Activated naive CD8-positive, alpha-beta T cell treated with anti-CD3 and anti-CD28 coated beads, Interleukin-2, amount 50 U/mL, for 16 hours (primary cell): ENCODE data around the gene CES5A.
"Not testable (repeated sequence)": the region's sequence is repeated elsewhere in the genome, so short reads cannot be mapped to it uniquely, and the experiment has no call there.

Source experiments
- DNase-seq: peaks from one replicate; pipeline ENCODE4 v3.0.0-alpha.2; 2020; ENCODE audit warnings: low read depth, low spot score

The CES5A gene

GRCh38 chr16:55875273-55875672, at the start of gene CES5A:
Gene CES5A (minus strand): TSS chr16:55875373. CDS start chr16:55875221, 152 bp downstream.
- no peak for DNase-seq

GRCh38 chr16:55922662-55923061, 47.5 kb upstream of the CES5A start:
- no peak for DNase-seq

GRCh38 chr16:55917373-55918160, 42.4 kb upstream of the CES5A start:
- DNase-seq, result no peak

- no peak for DNase-seq
These were observed 40.1 kb upstream of the CES5A start for GRCh38 chr16:55915096-55915827.

GRCh38 chr16:55914383-55914782, 39.2 kb upstream of the CES5A start:
- no peak for DNase-seq

- DNase-seq, result no peak
These were observed 38.5 kb upstream of the CES5A start for GRCh38 chr16:55913716-55914115.

- DNase-seq, result not testable (repeated sequence)
These were observed 37.9 kb upstream of the CES5A start for GRCh38 chr16:55913121-55913520.

GRCh38 chr16:55912022-55912421, 36.8 kb upstream of the CES5A start:
- DNase-seq, result no peak

- no peak for DNase-seq
These were observed 36.4 kb upstream of the CES5A start for GRCh38 chr16:55911616-55912015.

GRCh38 chr16:55909876-55910275, 34.7 kb upstream of the CES5A start:
- DNase-seq, result no peak

GRCh38 chr16:55908641-55909040, 33.5 kb upstream of the CES5A start:
- DNase-seq, result no peak

- DNase-seq, result no peak
These were observed 32.5 kb upstream of the CES5A start for GRCh38 chr16:55907661-55908060.

GRCh38 chr16:55906123-55906522, 30.9 kb upstream of the CES5A start:
- no peak for DNase-seq

- DNase-seq, result no peak
These were observed 30.5 kb upstream of the CES5A start for GRCh38 chr16:55905651-55906050.

- DNase-seq, result no peak
These were observed 26.5 kb upstream of the CES5A start for GRCh38 chr16:55901566-55902217.

GRCh38 chr16:55900616-55901393, 25.6 kb upstream of the CES5A start:
- DNase-seq, result no peak

- DNase-seq, result no peak
These were observed 24.7 kb upstream of the CES5A start for GRCh38 chr16:55899857-55900256.

- no peak for DNase-seq
These were observed 23.4 kb upstream of the CES5A start for GRCh38 chr16:55898592-55898991.

GRCh38 chr16:55892821-55893220, 17.6 kb upstream of the CES5A start:
- no peak for DNase-seq

GRCh38 chr16:55889518-55889917, 14.3 kb upstream of the CES5A start:
- DNase-seq, result no peak

- no peak for DNase-seq
These were observed 13.4 kb upstream of the CES5A start for GRCh38 chr16:55888546-55888945.

- DNase-seq, result no peak
These were observed 1.7 kb upstream of the CES5A start for GRCh38 chr16:55876854-55877253.
